NCI-H345 treated with DMSO at 0.1 percent for 48 hours (cell line): ENCODE measurements around the gene TKT.

Source experiments
- DNase-seq: peaks from one replicate; lab custom pipeline; 2025; ENCODE audit not compliant: unreplicated experiment; lab: John Stamatoyannopoulos, UW

Gene TKT

DNA sequence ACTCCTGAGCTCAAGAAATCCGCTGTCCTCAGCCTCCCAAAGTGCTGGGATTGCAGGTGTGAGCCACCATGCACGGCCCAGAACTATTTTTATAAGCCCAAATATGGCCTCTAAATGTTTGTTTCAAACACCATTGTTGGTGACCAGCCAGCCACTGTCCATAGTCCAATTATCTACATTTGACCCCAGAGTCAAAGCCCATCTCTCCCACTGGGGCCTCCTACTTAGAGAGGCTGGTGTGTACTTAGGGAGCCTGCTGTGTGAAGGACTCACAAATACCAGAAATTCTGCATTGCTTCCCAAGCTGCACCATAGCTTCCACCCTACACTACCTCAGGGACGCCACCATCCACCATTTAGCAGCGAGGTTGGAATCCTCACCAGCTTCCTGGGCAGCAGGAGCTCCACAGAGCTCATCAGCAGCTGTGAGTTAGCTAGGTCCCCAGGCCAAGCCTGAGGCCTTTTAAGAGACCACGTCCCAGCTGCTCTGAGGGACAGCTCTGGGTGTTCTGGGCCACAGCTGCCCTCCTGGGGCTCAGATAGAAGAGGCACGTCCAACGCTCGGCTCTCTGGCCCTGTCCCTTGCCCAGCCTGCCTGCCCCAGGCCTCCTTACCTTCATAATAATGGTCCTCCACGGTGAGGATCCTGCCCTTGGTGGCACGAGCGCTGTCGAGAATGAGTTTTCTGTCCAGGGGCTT lies 29.5 kb downstream of the TKT start:
- DNase-seq = no peak

- no peak for DNase-seq
These were observed 30.2 kb downstream of the TKT start for GRCh38 chr3:53225651-53226050.

- no peak for DNase-seq
These were observed 30.6 kb downstream of the TKT start for GRCh38 chr3:53225181-53225580.

- no peak for DNase-seq
These were observed 31.3 kb downstream of the TKT start for GRCh38 chr3:53224536-53224935.

- DNase-seq = no peak
These were observed 31.8 kb downstream of the TKT start for GRCh38 chr3:53224026-53224425.

GRCh38 chr3:53223541-53223966 lies 32.3 kb downstream of the TKT start:
- no peak for DNase-seq

DNA sequence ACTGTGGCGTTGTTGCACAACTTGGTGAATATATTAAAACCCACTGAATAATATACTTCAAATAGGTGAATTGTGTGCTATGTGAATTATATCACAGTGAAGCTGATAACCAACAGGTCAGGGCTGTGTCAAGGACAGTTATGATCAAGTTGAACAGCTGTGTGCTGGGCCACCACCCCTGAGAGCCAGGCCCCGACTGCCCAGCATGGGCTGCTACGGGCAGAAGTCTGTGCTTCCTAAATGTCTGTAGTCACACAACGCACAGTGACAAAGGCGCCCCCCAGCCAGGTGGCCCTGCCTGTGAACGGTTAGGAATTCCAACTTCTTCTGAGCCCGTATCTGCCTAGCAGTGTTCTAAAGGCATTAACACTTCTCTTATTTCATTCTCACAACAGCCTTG lies 32.8 kb downstream of the TKT start:
- DNase-seq = no peak

DNA sequence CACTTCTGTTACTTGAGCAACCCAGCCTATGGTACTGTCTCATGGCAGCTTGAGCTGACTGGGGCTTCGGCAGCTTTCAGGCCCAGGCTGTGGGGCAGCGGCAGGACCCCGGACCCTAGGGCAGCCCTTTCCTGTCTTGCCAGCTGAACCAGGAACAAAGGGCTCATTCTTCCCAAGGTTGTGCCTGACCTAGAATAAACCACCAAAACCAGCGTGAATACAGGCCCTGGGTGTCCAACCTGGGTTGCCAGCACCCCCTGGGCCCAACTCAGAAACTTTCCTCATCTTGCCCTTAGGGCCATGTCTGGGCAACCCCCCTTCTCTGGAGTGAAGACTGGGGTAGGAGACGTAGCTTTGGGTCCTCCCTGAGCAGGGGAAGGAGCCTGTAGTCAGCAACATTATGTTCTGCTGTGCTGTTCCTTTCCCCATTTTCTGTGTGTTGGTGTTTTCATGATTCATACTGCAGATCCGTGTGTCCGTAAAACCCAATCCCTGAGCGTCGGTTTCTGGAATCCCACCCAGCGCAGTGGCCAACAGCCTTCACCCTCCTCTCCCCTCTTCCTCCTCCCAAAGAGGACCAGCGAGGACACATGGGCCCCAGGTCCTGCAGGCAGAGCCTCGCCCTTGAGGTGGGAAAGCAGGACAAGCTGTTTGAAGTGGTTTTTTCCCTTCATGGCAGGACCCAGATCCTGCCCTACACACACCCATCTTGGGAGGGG lies 33.5 kb downstream of the TKT start:
- no peak for DNase-seq

GRCh38 chr3:53221827-53222182 lies 34.0 kb downstream of the TKT start:
- no peak for DNase-seq

DNA sequence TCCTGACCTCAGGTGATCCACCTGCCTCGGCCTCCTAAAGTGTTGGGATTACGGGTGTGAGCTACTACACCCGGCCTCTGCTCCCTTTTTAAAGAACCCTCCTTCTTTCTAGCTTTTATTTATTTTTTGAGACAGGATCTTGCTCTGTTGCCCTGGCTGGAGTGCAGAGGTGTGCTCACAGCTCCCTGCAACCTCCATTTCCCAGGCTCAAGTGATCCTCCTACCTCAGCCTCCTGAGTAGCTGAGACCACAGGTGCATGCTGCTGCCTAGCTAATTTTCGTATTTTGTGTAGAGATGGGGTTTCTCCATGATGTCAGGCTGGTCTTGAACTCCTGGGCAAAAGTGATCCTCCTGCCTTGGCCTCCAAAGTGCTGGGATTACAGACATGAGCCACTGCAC lies 34.5 kb downstream of the TKT start:
- DNase-seq = no peak

DNA sequence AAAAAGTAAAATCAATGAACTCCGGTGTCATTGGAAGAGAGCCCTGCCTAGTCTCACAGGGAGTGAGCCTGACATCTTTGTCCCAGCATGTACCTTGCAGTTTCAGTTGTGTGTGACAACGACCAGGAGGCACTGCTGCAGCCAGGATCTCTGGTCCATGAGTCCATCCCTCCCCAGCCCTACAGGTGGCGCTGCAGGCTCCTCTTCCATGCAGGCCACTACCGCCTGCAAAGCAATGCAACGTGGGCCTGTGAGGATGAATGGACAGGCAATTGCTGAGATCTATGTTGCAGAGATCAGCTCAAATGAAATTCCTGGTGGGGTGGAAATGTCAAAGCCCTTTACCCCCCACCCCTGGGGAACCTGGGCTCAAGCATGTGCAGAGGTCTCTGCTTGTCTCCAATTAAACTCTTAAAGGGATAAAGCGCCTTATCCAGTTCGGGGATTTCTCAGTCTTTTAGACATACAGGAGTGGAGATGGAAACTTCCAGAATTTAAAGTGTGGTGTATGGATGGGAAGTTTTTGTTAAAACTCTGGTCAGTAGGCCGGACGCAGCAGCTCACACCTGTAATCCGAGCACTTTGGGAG lies 35.8 kb downstream of the TKT start:
- peak; percentile 36 for DNase-seq

DNA sequence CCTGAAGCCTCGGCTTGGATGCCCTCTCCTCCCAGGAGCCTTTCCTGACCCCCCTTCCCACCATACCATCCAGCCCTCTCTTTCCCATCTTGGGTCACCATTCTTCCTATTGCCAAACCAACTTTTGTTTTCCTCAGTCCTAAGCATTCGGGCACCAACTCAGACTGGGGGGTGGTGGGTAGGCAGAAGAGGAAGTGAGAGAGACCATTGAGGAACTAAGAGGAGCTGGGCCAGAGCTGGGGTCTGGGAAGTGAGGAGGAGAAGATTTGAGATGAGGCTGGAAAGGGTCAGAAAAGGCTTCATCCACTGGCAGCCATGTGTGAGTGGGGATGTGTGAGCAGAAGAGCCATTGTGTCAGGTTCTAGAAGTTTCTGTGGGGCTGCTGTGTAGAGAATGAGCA lies 37.7 kb downstream of the TKT start:
- no peak for DNase-seq

DNA sequence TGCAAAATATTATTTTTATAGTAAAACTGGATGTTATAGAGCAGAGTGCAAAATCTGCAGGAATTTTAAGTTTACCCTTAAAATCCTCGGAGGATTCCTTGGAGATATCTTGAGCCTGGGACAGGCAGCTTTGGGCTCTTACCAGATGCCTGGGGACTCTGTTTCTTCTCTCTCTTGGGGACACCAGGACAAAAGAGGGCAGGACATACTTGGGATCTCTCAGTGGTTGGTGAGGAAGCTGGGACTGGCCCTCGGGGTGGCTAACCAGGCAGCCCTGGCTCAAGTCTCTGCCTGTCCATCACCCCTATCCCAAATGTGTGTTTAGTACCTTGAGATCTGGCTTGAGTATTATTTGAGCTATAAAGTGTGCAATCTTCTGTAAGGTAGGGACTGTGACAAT lies 38.6 kb downstream of the TKT start:
- no peak for DNase-seq

- DNase-seq = no peak
These were observed 39.1 kb downstream of the TKT start for GRCh38 chr3:53216723-53217122.

DNA sequence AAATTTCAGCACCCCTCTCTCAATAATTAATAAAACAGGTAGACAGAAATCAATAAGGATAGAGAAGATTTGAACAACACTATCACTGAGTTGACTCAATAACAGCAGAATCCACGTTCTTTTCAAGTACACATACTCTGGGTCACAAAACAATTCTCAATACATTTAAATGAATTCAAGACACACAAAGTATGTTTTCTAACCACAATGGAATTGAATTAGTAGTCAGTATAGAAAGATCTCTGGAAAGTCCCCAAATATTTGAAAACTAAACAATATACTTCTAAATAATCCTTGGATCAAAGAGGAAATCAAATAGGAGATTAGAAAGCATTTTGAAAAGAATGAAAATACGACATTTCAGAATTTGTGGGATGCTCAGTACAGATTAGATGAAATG lies 40.0 kb downstream of the TKT start:
- no peak for DNase-seq

DNA sequence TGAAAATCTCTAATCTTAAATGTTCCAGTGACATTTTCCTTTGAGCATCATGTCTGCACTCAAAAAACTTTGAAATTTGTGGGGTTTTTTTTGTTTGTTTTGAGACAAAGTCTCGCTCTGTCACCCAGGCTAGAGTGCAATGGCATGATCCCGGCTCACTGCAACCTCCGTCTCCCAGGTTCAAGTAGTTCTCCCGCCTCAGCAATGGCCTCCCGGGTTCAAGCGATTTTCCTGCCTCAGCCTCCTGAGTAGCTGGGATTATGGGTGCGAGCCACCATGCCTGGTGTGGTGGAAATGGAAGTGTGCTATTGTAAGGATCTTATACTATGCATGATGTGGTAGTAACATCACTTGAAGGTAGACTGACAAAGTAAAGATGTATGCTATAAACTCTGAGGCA lies 42.5 kb downstream of the TKT start:
- no peak for DNase-seq

- DNase-seq = no peak
These were observed 43.8 kb downstream of the TKT start for GRCh38 chr3:53211706-53212702.

DNA sequence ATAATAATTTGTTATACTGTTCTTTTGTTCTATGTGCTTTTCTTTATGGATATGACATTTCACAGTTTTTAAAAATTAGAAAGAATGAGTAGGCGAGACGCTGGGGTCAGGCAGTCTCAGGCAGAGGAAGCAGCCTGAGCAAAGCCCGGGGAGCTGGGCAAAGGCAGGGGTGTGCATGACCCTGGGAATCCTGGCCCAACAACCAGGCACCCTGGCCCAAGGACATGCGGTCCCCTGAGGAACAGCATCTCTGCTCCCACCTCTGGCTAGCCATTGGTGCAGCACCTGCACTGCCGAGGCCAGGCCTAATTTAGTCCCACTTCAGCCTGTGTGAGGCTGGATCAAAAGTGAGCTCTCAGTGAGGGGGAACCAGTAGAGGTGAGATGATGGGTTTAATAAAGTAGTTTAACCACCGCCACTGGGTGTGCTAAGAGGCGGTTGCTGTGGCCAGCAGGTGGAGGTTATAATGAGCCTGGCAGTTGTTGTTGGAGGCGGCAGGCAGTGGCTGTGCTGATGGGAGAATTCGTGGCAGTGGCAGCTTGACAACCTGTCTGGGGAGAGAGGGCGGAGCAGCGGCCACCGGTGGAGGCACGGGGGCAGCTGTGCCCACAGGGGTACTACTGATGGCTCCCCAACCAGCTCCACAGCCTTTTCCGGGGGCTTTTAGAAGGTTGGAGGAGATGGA lies 53.3 kb downstream of the TKT start:
- DNase-seq = peak; percentile 44

GRCh38 chr3:53200501-53201498 lies 55.0 kb downstream of the TKT start:
- DNase-seq = no peak

DNA sequence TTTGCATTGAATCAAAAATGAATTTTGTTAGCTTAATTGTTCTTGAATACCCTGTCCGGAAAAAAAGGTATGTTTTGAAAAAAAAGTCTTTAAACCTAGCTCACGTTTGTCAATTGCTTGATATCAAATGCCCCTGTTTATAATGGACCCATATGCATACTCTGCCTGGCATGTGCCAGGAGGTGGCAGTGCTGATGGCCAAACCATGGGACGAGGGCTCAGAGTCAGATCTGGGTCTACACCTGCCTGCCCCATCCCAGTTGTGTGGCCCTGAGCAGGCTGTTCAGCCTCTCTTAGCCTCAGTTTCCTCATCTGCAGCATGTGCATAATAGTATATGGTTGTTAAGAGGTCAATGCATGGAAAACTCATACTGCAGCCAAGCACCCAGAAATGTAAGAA lies 56.0 kb downstream of the TKT start:
- DNase-seq = no peak
